ENCODE data around the gene GREB1. TPM values are rescaled to one million over a fixed set of nuclear protein-coding genes. Genes with fewer than 3 reads are reported as not detected.

GREB1 gene
- polyA plus RNA-seq, 1 donor from 2014 or later = 17.2 TPM

- H3K9ac ChIP-seq (ENCODE audit: low read length) = no peak overlapping the region
- H3K9me3 ChIP-seq (ENCODE audit: low read length) = peaks cover 2% of the 10 kb centered on the region
- H3K9me2 ChIP-seq (ENCODE audit: insufficient read depth, low read length) = no peaks in the 10 kb centered on the region
- H2AFZ ChIP-seq (ENCODE audit: low read depth, low read length) = no peak overlapping the region
- H3K36me3 ChIP-seq (ENCODE audit: insufficient read depth, low read length) = no peaks in the 10 kb centered on the region
- H3K27me3 ChIP-seq (ENCODE audit: insufficient read depth, low read depth, low read length) = no peaks in the 10 kb centered on the region
- no peaks in the 10 kb centered on the region for H4K20me1 ChIP-seq (ENCODE audit: insufficient read depth)
- no peaks in the 10 kb centered on the region for H3K79me2 ChIP-seq (replicated peaks; ENCODE audit: insufficient read depth, low read length)
- H3F3A ChIP-seq (ENCODE audit: insufficient read depth, low read length, poor library complexity, severe bottlenecking) = no peaks in the 10 kb centered on the region
- no peak overlapping the region for H3K27ac ChIP-seq (ENCODE audit: low read length)
- H3K4me2 ChIP-seq (ENCODE audit: low read length) = no peak overlapping the region
- no peak overlapping the region for H3K4me3 ChIP-seq (ENCODE audit: low read length)
- TF ChIP-seq, protein P1, sequence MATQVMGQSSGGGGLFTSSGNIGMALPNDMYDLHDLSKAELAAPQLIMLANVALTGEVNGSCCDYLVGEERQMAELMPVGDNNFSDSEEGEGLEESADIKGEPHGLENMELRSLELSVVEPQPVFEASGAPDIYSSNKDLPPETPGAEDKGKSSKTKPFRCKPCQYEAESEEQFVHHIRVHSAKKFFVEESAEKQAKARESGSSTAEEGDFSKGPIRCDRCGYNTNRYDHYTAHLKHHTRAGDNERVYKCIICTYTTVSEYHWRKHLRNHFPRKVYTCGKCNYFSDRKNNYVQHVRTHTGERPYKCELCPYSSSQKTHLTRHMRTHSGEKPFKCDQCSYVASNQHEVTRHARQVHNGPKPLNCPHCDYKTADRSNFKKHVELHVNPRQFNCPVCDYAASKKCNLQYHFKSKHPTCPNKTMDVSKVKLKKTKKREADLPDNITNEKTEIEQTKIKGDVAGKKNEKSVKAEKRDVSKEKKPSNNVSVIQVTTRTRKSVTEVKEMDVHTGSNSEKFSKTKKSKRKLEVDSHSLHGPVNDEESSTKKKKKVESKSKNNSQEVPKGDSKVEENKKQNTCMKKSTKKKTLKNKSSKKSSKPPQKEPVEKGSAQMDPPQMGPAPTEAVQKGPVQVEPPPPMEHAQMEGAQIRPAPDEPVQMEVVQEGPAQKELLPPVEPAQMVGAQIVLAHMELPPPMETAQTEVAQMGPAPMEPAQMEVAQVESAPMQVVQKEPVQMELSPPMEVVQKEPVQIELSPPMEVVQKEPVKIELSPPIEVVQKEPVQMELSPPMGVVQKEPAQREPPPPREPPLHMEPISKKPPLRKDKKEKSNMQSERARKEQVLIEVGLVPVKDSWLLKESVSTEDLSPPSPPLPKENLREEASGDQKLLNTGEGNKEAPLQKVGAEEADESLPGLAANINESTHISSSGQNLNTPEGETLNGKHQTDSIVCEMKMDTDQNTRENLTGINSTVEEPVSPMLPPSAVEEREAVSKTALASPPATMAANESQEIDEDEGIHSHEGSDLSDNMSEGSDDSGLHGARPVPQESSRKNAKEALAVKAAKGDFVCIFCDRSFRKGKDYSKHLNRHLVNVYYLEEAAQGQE (IDR thresholded peaks at IDR 0.05; ENCODE audit: borderline replicate concordance) = no peak
- TF ChIP-seq RAD21 (conservative IDR thresholded peaks at IDR 0.05) (no peak), CTCF (IDR thresholded peaks at IDR 0.05; ENCODE audit: poor library complexity, severe bottlenecking) (no peak), EZH2 (IDR thresholded peaks at IDR 0.05; ENCODE audit: borderline replicate concordance, insufficient read depth, low read length, poor library complexity, severe bottlenecking) (no peak), POLR2AphosphoS5 (IDR thresholded peaks at IDR 0.05) (no peak), TAF1 (IDR thresholded peaks at IDR 0.05; ENCODE audit: low read depth) (no peak), SMC3 (conservative IDR thresholded peaks at IDR 0.05; ENCODE audit: poor library complexity) (no peak), MXI1 (conservative IDR thresholded peaks at IDR 0.05; ENCODE audit: poor library complexity, severe bottlenecking) (no peak), EP300 (conservative IDR thresholded peaks at IDR 0.05; ENCODE audit: poor library complexity, severe bottlenecking) (no peak)
These were observed 26.3 kb upstream of the GREB1 start for GRCh38 chr2:11507517-11507916.

GRCh38 chr2:11508279-11508678, 25.6 kb upstream of the GREB1 start:
- H3F3A ChIP-seq (ENCODE audit: insufficient read depth, low read length, poor library complexity, severe bottlenecking) = no peaks in the 10 kb centered on the region
- TF ChIP-seq, protein P1 (IDR thresholded peaks at IDR 0.05; ENCODE audit: borderline replicate concordance) = no peak
- TF ChIP-seq TAF1 (IDR thresholded peaks at IDR 0.05; ENCODE audit: low read depth) = no peak
- H3K9me2 ChIP-seq (ENCODE audit: insufficient read depth, low read length) = no peaks in the 10 kb centered on the region
- no peaks in the 10 kb centered on the region for H3K79me2 ChIP-seq (replicated peaks; ENCODE audit: insufficient read depth, low read length)
- no peak overlapping the region for H3K4me3 ChIP-seq (ENCODE audit: low read length)
- no peaks in the 10 kb centered on the region for H3K36me3 ChIP-seq (ENCODE audit: insufficient read depth, low read length)
- peaks cover 1% of the 10 kb centered on the region for H3K9me3 ChIP-seq (ENCODE audit: low read length)
- no peaks in the 10 kb centered on the region for H4K20me1 ChIP-seq (ENCODE audit: insufficient read depth)
- no peak overlapping the region for H3K27ac ChIP-seq (ENCODE audit: low read length)
- H3K27me3 ChIP-seq (ENCODE audit: insufficient read depth, low read depth, low read length) = no peaks in the 10 kb centered on the region
- H3K4me2 ChIP-seq (ENCODE audit: low read length) = no peak overlapping the region
- no peak overlapping the region for H3K9ac ChIP-seq (ENCODE audit: low read length)
- H2AFZ ChIP-seq (ENCODE audit: low read depth, low read length) = no peak overlapping the region

Data from neural cell (in vitro differentiated cells).